K562 (cell line): Measurements from ENCODE around the gene HMBS. TPM values are rescaled to one million over a fixed set of nuclear protein-coding genes. Genes with fewer than 3 reads are reported as not detected.

ENCODE experiments used
- ARID2 ChIP-seq: fragments of 450-650 bp; IDR thresholded peaks from 2 replicates; pipeline ENCODE4 v1.6.1; 2017; ENCODE audit warnings: antibody characterized with exemption, mild to moderate bottlenecking
- BCLAF1 ChIP-seq, 2 experiments: fragments of 450-650 bp in 1 of 2; IDR thresholded peaks; 2 replicates each; pipeline ENCODE4 v1.6.1; 2011 to 2017; ENCODE audit warnings: low read depth in 2 of 2, antibody characterized with exemption in 1 of 2, borderline replicate concordance in 1 of 2, low read length in 1 of 2, mild to moderate bottlenecking in 1 of 2, mixed read lengths in 1 of 2; ENCODE audit not compliant: control insufficient read depth in 1 of 2
- ELF4 ChIP-seq: fragments of 450-650 bp; formaldehyde crosslinking; IDR thresholded peaks from 2 replicates; pipeline ENCODE4 v1.4.0; 2022; ENCODE audit warnings: missing genetic modification characterization
- HMG20A ChIP-seq: fragments of 450-650 bp; formaldehyde crosslinking; conservative IDR thresholded peaks from 2 replicates; pipeline ENCODE4 v1.4.0; 2020; ENCODE audit warnings: mild to moderate bottlenecking, mixed read lengths
- HMG20B ChIP-seq: fragments of 250-450 bp; sonication (Bioruptor Pico); IDR thresholded peaks from 2 replicates; pipeline ENCODE4 v1.5.0; 2021; ENCODE audit warnings: mild to moderate bottlenecking
- HNRNPLL ChIP-seq: fragments of 200-400 bp; formaldehyde crosslinking; IDR thresholded peaks from 2 replicates; pipeline ENCODE4 v1.6.1; 2017; ENCODE audit warnings: low read length, low read depth, mild to moderate bottlenecking; ENCODE audit not compliant: poor library complexity, severe bottlenecking
- MBD2 ChIP-seq: sonication (generic); IDR thresholded peaks from 2 replicates; pipeline ENCODE4 v1.6.1; 2016; ENCODE audit warnings: low read depth, borderline replicate concordance
- MXI1 ChIP-seq: IDR thresholded peaks from 2 replicates; pipeline ENCODE4 v1.6.1; 2011; ENCODE audit warnings: low read depth, mild to moderate bottlenecking, improper control_type of control experiment, low read length
- SMARCA4 ChIP-seq: fragments of 450-650 bp; IDR thresholded peaks from 2 replicates; pipeline ENCODE4 v1.6.1; 2016
- TFE3 ChIP-seq: fragments of 450-650 bp; formaldehyde crosslinking; IDR thresholded peaks from 2 replicates; pipeline ENCODE4 v1.4.0; 2020; ENCODE audit warnings: mild to moderate bottlenecking, mixed read lengths
- ZNF77 ChIP-seq: fragments of 250-450 bp; sonication (Bioruptor Pico); IDR thresholded peaks from 2 replicates; pipeline ENCODE4 v1.5.0; 2020
- polyA plus RNA-seq, 8 experiments: library from polyadenylated mRNA; depleted of rRNA in 4 of 8; stranded (reverse) in 5 of 8; unstranded in 3 of 8; fragments of >200 nt; fragmentation: Nextera tagmentation in 2 of 8; fragmentation: Illumina TruSeq in 1 of 8; extraction: Ambion mirVana in 2 of 8; extraction: Trizol in 1 of 8; gene quantifications; 2 replicates each; pipeline versions ENCODE4 v1.2.1 to v1.2.3, GENCODE V29; 2011 to 2014; ENCODE audit warnings: inconsistent platforms in 1 of 8, missing spikeins in 1 of 8
- total RNA-seq, 7 experiments: library from RNA; depleted of rRNA in 6 of 7; stranded (reverse); fragments of >200 nt in 6 of 7; fragmentation: Illumina TruSeq in 2 of 7; extraction: Trizol in 2 of 7; gene quantifications; 2 replicates each; pipeline versions ENCODE4 v1.2.1 to v1.2.3, GENCODE V29; 2011 to 2021; ENCODE audit warnings: low replicate concordance in 1 of 7
- TF ChIP-seq, protein P1 (sequence below): sonication (generic); formaldehyde crosslinking; IDR thresholded peaks from 2 replicates; pipeline ENCODE4 v1.8.1; 2022; ENCODE audit warnings: missing genetic modification reagents
- TF ChIP-seq, protein P2 (sequence below), 2 experiments: fragments of 200-800 bp in 1 of 2; sonication (Bioruptor generic) in 1 of 2; sonication (generic) in 1 of 2; formaldehyde crosslinking in 1 of 2; IDR thresholded peaks in 1 of 2; conservative IDR thresholded peaks in 1 of 2; 2 replicates each; pipeline versions ENCODE4 v1.5.0 to v1.6.1; 2016 to 2020; ENCODE audit warnings: missing compliant biosample characterization in 1 of 2, missing genetic modification characterization in 1 of 2, missing genetic modification reagents in 1 of 2
- TF ChIP-seq, protein P3 (sequence below): fragments of 450-650 bp; formaldehyde crosslinking; IDR thresholded peaks from 2 replicates; pipeline ENCODE4 v1.4.0; 2022; ENCODE audit warnings: missing genetic modification characterization
- TF ChIP-seq, protein P4 (sequence below): fragments of 450-650 bp; formaldehyde crosslinking; IDR thresholded peaks from 2 replicates; pipeline ENCODE4 v1.4.0; 2020; ENCODE audit warnings: mild to moderate bottlenecking, moderate library complexity

HMBS gene
- total and polyA plus RNA-seq, 9 of the 15 experiments (the other 6 are each of a cell fraction or from before 2014, with no cell fraction given) = 56.9 to 385 (median 286) TPM

DNA sequence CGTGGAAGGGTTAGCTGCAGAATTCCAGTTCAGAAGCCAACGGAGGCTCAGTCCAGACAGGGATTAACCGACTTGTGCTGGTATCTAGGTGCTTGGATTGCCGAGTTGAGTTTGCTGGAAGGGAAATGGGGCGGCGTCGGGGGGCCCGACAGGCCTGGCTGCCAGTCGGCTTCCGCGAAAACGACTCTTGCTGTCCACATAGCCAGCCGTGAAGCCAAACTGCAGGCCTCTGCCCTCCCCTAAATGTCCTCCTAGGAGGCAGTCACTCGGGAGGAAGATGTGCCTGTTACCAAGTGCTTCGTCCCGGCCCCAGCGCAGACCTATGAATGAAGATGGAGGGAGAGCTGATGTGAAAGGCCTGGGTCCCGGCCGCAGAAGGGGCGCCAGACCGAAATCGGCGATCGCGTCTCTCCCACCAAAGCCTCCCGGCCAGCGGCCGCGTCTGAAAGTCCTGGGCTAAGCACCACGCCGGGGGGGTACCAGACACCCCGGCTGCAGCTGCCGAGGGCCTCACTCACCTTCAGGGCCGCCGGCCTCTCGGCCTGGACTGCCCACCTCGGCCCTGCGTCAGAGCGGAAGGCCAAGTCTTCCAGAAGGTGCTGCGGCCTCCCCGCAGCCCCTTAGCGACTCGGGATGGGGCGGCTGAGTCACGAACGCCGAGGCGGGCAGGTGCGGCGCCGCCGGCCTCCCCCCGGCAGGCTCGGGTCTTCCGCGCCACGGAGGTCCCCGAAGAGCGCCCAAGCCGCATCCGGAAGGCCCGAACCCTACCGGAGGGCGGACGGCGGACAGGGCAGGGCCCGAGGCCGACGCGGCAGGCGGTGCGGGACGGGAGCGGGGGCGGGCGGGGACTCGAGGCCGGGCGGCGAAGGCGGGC, 9.5 kb downstream of the HMBS start (continued):
- TF ChIP-seq, protein P1, sequence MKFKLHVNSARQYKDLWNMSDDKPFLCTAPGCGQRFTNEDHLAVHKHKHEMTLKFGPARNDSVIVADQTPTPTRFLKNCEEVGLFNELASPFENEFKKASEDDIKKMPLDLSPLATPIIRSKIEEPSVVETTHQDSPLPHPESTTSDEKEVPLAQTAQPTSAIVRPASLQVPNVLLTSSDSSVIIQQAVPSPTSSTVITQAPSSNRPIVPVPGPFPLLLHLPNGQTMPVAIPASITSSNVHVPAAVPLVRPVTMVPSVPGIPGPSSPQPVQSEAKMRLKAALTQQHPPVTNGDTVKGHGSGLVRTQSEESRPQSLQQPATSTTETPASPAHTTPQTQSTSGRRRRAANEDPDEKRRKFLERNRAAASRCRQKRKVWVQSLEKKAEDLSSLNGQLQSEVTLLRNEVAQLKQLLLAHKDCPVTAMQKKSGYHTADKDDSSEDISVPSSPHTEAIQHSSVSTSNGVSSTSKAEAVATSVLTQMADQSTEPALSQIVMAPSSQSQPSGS = no peak
- TF ChIP-seq, protein P2, sequence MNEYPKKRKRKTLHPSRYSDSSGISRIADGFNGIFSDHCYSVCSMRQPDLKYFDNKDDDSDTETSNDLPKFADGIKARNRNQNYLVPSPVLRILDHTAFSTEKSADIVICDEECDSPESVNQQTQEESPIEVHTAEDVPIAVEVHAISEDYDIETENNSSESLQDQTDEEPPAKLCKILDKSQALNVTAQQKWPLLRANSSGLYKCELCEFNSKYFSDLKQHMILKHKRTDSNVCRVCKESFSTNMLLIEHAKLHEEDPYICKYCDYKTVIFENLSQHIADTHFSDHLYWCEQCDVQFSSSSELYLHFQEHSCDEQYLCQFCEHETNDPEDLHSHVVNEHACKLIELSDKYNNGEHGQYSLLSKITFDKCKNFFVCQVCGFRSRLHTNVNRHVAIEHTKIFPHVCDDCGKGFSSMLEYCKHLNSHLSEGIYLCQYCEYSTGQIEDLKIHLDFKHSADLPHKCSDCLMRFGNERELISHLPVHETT (CRISPR knock-in tag; conservative IDR thresholded peaks at IDR 0.05 in 1 of 2, IDR thresholded peaks at IDR 0.05 in 1 of 2) = no peak; a peak in 1 of 4 replicates
- TF ChIP-seq MBD2 (peak; percentile 64; the same call in 1 of the 2 replicates), ELF4 (CRISPR knock-in tag) (no peak), ARID2 (no peak), BCLAF1 (IDR thresholded peaks at IDR 0.05; ENCODE audit: borderline replicate concordance in 1 of 2, control insufficient read depth in 1 of 2, low read depth in 2 of 2, low read length in 1 of 2) (no peak), SMARCA4 (no peak), HMG20A (no peak), MXI1 (no peak), ZNF77 (CRISPR knock-in tag) (no peak), HMG20B (CRISPR knock-in tag) (no peak), TFE3 (CRISPR knock-in tag) (no peak), HNRNPLL (no peak)
- TF ChIP-seq, protein P3, sequence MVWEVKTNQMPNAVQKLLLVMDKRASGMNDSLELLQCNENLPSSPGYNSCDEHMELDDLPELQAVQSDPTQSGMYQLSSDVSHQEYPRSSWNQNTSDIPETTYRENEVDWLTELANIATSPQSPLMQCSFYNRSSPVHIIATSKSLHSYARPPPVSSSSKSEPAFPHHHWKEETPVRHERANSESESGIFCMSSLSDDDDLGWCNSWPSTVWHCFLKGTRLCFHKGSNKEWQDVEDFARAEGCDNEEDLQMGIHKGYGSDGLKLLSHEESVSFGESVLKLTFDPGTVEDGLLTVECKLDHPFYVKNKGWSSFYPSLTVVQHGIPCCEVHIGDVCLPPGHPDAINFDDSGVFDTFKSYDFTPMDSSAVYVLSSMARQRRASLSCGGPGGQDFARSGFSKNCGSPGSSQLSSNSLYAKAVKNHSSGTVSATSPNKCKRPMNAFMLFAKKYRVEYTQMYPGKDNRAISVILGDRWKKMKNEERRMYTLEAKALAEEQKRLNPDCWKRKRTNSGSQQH = no peak
- TF ChIP-seq, protein P4, sequence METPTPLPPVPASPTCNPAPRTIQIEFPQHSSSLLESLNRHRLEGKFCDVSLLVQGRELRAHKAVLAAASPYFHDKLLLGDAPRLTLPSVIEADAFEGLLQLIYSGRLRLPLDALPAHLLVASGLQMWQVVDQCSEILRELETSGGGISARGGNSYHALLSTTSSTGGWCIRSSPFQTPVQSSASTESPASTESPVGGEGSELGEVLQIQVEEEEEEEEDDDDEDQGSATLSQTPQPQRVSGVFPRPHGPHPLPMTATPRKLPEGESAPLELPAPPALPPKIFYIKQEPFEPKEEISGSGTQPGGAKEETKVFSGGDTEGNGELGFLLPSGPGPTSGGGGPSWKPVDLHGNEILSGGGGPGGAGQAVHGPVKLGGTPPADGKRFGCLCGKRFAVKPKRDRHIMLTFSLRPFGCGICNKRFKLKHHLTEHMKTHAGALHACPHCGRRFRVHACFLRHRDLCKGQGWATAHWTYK (CRISPR knock-in tag) = no peak; the same call in 1 of the 2 replicates
